CD4-positive, alpha-beta T cell treated with Interleukin-15 for 4 hours (primary cell): ENCODE results near the gene FCRL6.

Experiments
- DNase-seq: peaks from one replicate; pipeline ENCODE4 v3.0.0-alpha.2; 2020; ENCODE audit warnings: low spot score

The FCRL6 gene

DNA sequence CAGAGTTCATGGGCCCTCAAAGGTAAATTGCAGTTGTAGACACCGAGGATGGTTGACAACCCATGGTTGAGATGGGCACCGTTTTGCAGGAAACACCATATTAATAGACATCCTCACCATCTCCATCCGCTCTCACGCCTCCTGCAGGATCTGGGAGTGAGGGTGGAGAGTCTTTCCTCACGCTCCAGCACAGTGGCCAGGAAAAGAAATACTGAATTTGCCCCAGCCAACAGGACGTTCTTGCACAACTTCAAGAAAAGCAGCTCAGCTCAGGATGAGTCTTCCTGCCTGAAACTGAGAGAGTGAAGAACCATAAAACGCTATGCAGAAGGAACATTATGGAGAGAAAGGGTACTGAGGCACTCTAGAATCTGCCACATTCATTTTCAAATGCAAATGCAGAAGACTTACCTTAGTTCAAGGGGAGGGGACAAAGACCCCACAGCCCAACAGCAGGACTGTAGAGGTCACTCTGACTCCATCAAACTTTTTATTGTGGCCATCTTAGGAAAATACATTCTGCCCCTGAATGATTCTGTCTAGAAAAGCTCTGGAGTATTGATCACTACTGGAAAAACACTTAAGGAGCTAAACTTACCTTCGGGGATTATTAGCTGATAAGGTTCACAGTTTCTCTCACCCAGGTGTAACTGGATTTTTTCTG, 33.8 kb downstream of the FCRL6 start:
- DNase-seq, result no peak

- no peak for DNase-seq
Observed at GRCh38 chr1:159838715-159839114, 36.6 kb downstream of the FCRL6 start.

DNA sequence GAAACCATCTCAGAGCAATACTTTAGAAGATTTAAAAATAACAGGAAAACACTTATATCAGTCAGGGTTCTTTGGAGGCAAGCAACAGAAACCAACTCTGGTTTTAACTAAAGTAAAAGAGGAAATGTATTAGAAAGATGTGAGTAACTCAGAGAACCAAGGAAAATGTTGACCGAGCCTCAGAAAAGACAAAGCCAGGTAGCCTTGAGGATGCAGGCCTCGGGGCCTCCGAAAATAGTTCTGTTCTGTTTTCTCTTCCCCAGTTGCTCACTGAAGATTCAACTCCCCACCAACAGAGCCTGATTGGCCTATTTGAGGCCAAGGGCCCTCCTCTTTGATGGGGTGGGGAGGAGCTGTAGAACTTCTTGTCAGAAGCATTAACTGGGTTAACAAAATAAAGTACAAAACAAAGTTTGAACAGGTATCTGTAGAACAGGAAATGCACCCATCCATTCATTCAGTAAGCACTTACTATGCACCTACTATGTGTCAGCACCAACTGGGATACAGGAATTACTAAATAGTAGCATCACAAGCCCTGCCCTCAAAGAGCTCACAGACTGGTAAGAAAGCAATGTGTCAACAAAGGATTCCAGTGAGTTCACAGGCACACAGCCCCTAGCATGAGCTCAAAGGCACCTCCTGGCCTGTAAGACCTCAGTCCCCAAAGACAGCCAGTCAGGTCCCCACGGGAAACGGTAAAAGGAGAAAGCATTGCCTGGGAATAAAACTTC, 37.1 kb downstream of the FCRL6 start:
- no peak for DNase-seq

- DNase-seq, result no peak
Observed at GRCh38 chr1:159841749-159842148, 39.6 kb downstream of the FCRL6 start.

GRCh38 chr1:159843459-159843858, 41.3 kb downstream of the FCRL6 start:
- no peak for DNase-seq

GRCh38 chr1:159845751-159846629, 43.8 kb downstream of the FCRL6 start:
- no peak for DNase-seq

GRCh38 chr1:159847231-159847630, 45.1 kb downstream of the FCRL6 start:
- no peak for DNase-seq

DNA sequence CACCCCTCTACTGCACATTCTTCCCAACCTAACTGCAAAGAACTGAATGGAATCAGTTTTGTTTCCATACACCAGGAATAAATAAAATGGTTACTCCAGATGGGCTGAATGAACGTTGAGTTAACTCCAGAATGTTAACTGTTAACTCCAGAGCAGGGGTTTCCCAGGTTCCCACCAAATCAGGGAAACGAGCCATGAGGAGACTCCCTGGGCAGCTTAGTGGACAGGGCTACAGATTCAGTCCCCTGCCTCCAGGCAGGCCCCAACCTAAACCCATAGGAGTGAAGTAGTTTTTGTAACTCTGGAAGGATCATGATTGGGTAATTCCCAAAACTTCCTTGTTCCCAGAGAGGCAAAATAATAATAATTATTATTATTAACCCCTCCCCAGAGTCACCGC, 46.2 kb downstream of the FCRL6 start:
- DNase-seq, result no peak

DNA sequence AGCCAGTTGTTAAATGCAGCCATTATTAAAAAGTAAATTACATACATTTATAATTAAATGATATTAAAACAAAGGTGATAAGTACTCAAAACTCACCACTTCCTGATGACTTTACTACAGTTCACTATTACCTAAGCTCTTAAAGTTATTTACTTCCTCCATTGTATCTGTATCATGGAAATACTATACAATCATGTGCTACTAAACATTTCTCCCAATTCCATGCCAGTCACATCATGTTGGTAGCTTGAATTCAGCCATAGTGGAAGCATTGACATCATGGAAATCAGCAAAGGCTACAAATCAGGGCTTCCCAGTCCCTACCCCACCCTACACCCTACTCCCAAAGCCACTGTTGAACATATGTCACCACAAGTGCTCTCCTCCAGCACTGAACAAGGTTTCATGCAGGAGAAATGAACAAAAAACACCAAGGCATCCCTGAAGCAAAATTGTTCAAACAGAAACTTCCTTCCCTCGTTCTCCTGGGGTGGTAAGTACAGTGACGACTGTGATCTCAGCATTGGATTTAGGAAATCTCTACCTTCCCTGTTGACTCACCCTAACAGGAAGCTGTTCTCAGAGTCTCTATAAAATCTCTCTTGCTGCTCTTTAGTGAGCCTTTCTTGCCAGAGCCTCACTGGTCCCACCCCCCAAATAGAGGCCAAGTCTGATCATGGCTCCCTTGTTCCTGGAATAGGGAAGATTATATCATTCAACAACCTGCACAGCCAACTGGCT, 47.6 kb downstream of the FCRL6 start:
- no peak for DNase-seq

DNA sequence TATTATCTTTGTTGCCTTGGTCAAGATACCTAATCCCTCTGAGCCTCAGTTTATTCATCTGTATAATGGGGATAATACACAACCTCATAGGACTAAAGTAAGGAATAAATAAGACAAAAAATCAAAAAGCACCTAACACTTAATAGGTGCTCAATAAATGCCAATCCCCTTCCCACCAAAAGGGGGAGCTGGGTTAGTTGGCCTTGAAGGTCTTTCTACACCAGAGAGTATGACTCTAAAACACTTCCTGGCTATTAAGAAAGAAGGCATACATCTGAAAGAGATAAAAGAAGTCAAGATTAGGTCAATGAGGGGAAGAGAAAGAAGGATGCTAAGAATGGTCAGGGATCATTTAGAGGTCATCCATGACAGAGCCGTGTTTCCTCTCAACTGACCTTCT, 49.2 kb downstream of the FCRL6 start:
- peak; percentile 26 for DNase-seq

GRCh38 chr1:159853417-159854115, 51.4 kb downstream of the FCRL6 start:
- DNase-seq, result no peak

- no peak for DNase-seq
Observed at GRCh38 chr1:159854116-159854692, 52.0 kb downstream of the FCRL6 start.

GRCh38 chr1:159854693-159855192, 52.6 kb downstream of the FCRL6 start:
- peak; percentile 79 for DNase-seq

- DNase-seq, result no peak
Observed at GRCh38 chr1:159855709-159856108, 53.5 kb downstream of the FCRL6 start.

DNA sequence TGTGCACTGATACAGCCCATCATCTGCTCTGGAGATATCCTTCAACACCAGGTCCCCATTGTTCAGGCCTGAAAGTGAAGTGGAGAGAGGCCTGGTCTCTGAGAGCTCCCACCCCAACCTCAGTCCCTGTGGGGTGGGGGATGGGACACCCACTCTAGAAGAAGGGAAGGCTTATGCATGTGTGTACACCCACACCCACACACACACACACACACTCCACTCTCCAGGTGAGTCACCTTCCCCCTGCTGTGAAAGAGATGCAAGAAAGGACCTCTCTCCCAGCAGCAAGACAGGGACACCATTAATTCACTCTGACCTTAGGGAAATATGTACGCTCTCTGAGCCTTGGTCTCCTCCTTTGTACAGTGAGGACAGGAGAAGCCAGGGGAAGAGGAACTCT, 54.4 kb downstream of the FCRL6 start:
- no peak for DNase-seq

- DNase-seq, result no peak
Observed at GRCh38 chr1:159857889-159858288, 55.7 kb downstream of the FCRL6 start.

- no peak for DNase-seq
Observed at GRCh38 chr1:159859767-159860322, 57.7 kb downstream of the FCRL6 start.

GRCh38 chr1:159860456-159860855, 58.3 kb downstream of the FCRL6 start:
- no peak for DNase-seq

- DNase-seq, result no peak
Observed at GRCh38 chr1:159861218-159861617, 59.1 kb downstream of the FCRL6 start.

DNA sequence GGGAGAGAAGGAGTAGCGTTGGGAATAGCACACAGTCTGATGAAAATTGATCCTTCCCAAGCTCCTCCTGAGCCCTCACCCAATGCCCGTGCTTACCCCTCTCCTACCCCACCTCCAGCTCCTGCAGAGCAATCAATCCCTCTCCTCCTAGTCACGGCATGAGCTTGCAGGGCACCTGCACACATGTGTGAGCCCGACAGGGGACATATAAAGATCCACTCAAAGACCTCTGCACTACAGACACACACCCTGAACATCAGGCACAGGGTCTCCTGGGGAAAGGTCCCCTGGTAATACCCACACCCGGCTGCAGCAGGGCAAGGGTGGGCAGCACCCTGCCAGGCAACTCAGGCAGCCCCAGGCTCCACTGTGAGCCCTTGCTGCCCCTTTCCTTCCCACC, 59.9 kb downstream of the FCRL6 start:
- DNase-seq, result no peak

- no peak for DNase-seq
Observed at GRCh38 chr1:159862557-159862956, 60.4 kb downstream of the FCRL6 start, which contains the start of gene VSIG8. Gene VSIG8 (minus strand): TSS chr1:159862657. CDS start chr1:159862521, 136 bp downstream.
